Activated T-helper 1 cell treated with anti-CD3 and anti-CD28 coated beads, Interleukin-12 subunit alpha, Interleukin-12 subunit beta, Interleukin-2, Interleukin-4 antibody, amounts not matched to agents 30 ng/mL and 10 ng/mL and 1 ng/mL, durations not matched to agents 14 hours and 24 hours and 36 hours (primary cell): Measurements from ENCODE around the gene LY6G6D. TPM values are rescaled to one million over a fixed set of nuclear protein-coding genes. Genes with fewer than 3 reads are reported as not detected.
"Not testable (repeated sequence)": the region's sequence is repeated elsewhere in the genome, so short reads cannot be mapped to it uniquely, and the experiment has no call there.

Source experiments
- DNase-seq: peaks from one replicate; pipeline ENCODE4 v3.0.0; 2021; ENCODE audit warnings: low spot score
- H3K27ac Mint-ChIP-seq: one replicate; pipeline ENCODE4 v1.8.0; 2021; ENCODE audit warnings: mild to moderate bottlenecking, mixed read lengths
- H3K27me3 Mint-ChIP-seq: one replicate; pipeline ENCODE4 v1.8.0; 2022; ENCODE audit warnings: mild to moderate bottlenecking, moderate library complexity, mixed read lengths; ENCODE audit not compliant: insufficient read depth
- H3K36me3 Mint-ChIP-seq: one replicate; pipeline ENCODE4 v1.8.0; 2021; ENCODE audit warnings: low read depth, mixed read lengths
- H3K4me1 Mint-ChIP-seq: one replicate; pipeline ENCODE4 v1.8.0; 2021; ENCODE audit warnings: low read depth, mixed read lengths
- H3K4me3 Mint-ChIP-seq: one replicate; pipeline ENCODE4 v1.8.0; 2021; ENCODE audit warnings: mild to moderate bottlenecking, moderate library complexity, mixed read lengths
- H3K9me3 Mint-ChIP-seq: one replicate; pipeline ENCODE4 v1.8.0; 2021; ENCODE audit warnings: mixed read lengths
- intact Hi-C: fragments of 100-400 bp; cut with micrococcal nuclease; formaldehyde crosslinking; loops from one replicate; pipeline ENCODE4 v1.15.1; 2024
- total RNA-seq: library from RNA; stranded (reverse); gene quantifications from 2 replicates; pipeline ENCODE4 v1.2.3, GENCODE V29; 2022

The LY6G6D gene
- total RNA-seq, 1 donor from 2014 or later, result not detected

- no peaks in the 10 kb centered on the region for H3K9me3 Mint-ChIP-seq
- peak overlapping the region; percentile 98 for H3K4me3 Mint-ChIP-seq
- no peaks in the 10 kb centered on the region for H3K27me3 Mint-ChIP-seq
- peaks cover 34% of the 10 kb centered on the region for H3K4me1 Mint-ChIP-seq
- intact Hi-C loops, result loop anchor here (1.0 to 2.0 kb wide), 3 partner anchors 22 to 201 kb away; partner anchors contain the start of genes VWA7 and ZBTB12
- peak overlapping the region; percentile 97 for H3K27ac Mint-ChIP-seq
- DNase-seq, result no peak
- H3K36me3 Mint-ChIP-seq, result peaks cover 22% of the 10 kb centered on the region
These were observed 13.3 kb upstream of the LY6G6D start for GRCh38 chr6:31701666-31702404.

GRCh38 chr6:31702405-31702818 lies 12.7 kb upstream of the LY6G6D start:
- intact Hi-C loops, result loop anchor here (1.0 to 2.0 kb wide), 3 partner anchors 22 to 200 kb away; partner anchors contain the start of genes VWA7 and ZBTB12
- Mint-ChIP-seq H3K27me3 (no peaks in the 10 kb centered on the region), H3K4me3 (peak overlapping the region; percentile 98), H3K27ac (peak overlapping the region; percentile 97), H3K4me1 (peaks cover 31% of the 10 kb centered on the region), H3K36me3 (peaks cover 18% of the 10 kb centered on the region), H3K9me3 (no peaks in the 10 kb centered on the region)
- peak; percentile 11 for DNase-seq

GRCh38 chr6:31702819-31703716 lies 12.1 kb upstream of the LY6G6D start, which contains the start of gene ABHD16A:
Gene ABHD16A (minus strand): TSS chr6:31703324. CDS start chr6:31703281, 43 bp downstream.
- Mint-ChIP-seq H3K9me3 (no peaks in the 10 kb centered on the region), H3K27me3 (no peaks in the 10 kb centered on the region), H3K4me3 (peak within 1 kb of the TSS; percentile 98)

GRCh38 chr6:31705931-31706330 lies 9.2 kb upstream of the LY6G6D start:
- Mint-ChIP-seq H3K4me3 (no peak overlapping the region), H3K27ac (no peak overlapping the region), H3K9me3 (no peaks in the 10 kb centered on the region), H3K27me3 (no peaks in the 10 kb centered on the region), H3K36me3 (peaks cover 8% of the 10 kb centered on the region), H3K4me1 (peaks cover 25% of the 10 kb centered on the region)
- DNase-seq, result no peak
- intact Hi-C loops, result no loop called here

More at GRCh38 chr6:31702819-31703716, 12.1 kb upstream of the LY6G6D start, which contains the start of gene ABHD16A:
- Mint-ChIP-seq H3K36me3 (peaks cover 14% of the 10 kb centered on the region), H3K4me1 (peaks cover 25% of the 10 kb centered on the region), H3K27ac (peak within 1 kb of the TSS; percentile 97)
- intact Hi-C loops, result loop anchor here (1.0 to 2.0 kb wide), 12 partner anchors 23 to 256 kb away; partner anchors contain the start of genes BAG6, CLIC1, DDAH2 and HSPA1B
- peak; percentile 95 for DNase-seq

GRCh38 chr6:31706599-31706998 lies 8.5 kb upstream of the LY6G6D start, which contains the start of gene LY6G6F:
Gene LY6G6F (plus strand): TSS chr6:31706866. CDS start chr6:31706907, 41 bp downstream.
- Mint-ChIP-seq H3K27me3 (no peaks in the 10 kb centered on the region), H3K36me3 (peaks cover 5% of the 10 kb centered on the region), H3K9me3 (no peaks in the 10 kb centered on the region), H3K27ac (no peak within 1 kb of the TSS), H3K4me1 (peaks cover 23% of the 10 kb centered on the region), H3K4me3 (no peak within 1 kb of the TSS)
- intact Hi-C loops, result no loop called here
- no peak for DNase-seq

GRCh38 chr6:31707701-31708100 lies 7.4 kb upstream of the LY6G6D start:
- no peak for DNase-seq
- Mint-ChIP-seq H3K27ac (no peak overlapping the region), H3K4me3 (no peak overlapping the region), H3K4me1 (peaks cover 15% of the 10 kb centered on the region), H3K27me3 (peaks cover 4% of the 10 kb centered on the region), H3K36me3 (peaks cover 2% of the 10 kb centered on the region), H3K9me3 (no peaks in the 10 kb centered on the region)
- intact Hi-C loops, result no loop called here

GRCh38 chr6:31708224-31708623 lies 6.9 kb upstream of the LY6G6D start:
- no peak overlapping the region for H3K27ac Mint-ChIP-seq

GRCh38 chr6:31709157-31709556 lies 6.0 kb upstream of the LY6G6D start:
- intact Hi-C loops, DNase-seq, H3K27me3 Mint-ChIP-seq, H3K36me3 Mint-ChIP-seq, H3K27ac Mint-ChIP-seq, H3K4me3 Mint-ChIP-seq, H3K9me3 Mint-ChIP-seq: not testable (repeated sequence)
- peaks cover 14% of the 10 kb centered on the region for H3K4me1 Mint-ChIP-seq

More at GRCh38 chr6:31708224-31708623, 6.9 kb upstream of the LY6G6D start:
- no peaks in the 10 kb centered on the region for H3K9me3 Mint-ChIP-seq
- H3K4me1 Mint-ChIP-seq, result peaks cover 13% of the 10 kb centered on the region
- H3K36me3 Mint-ChIP-seq, result peaks cover 2% of the 10 kb centered on the region
- DNase-seq, result no peak
- intact Hi-C loops, result no loop called here
- peaks cover 4% of the 10 kb centered on the region for H3K27me3 Mint-ChIP-seq
- no peak overlapping the region for H3K4me3 Mint-ChIP-seq

GRCh38 chr6:31710523-31711219 lies 4.5 kb upstream of the LY6G6D start:
- Mint-ChIP-seq H3K27me3 (peaks cover 10% of the 10 kb centered on the region), H3K4me3 (no peak overlapping the region), H3K4me1 (peaks cover 15% of the 10 kb centered on the region), H3K36me3 (no peaks in the 10 kb centered on the region), H3K9me3 (no peaks in the 10 kb centered on the region), H3K27ac (no peak overlapping the region)
- intact Hi-C loops, result no loop called here
- DNase-seq, result no peak

GRCh38 chr6:31711233-31711632 lies 3.9 kb upstream of the LY6G6D start:
- peaks cover 15% of the 10 kb centered on the region for H3K4me1 Mint-ChIP-seq
- H3K36me3 Mint-ChIP-seq, result no peaks in the 10 kb centered on the region
- H3K27ac Mint-ChIP-seq, result no peak overlapping the region
- H3K9me3 Mint-ChIP-seq, result no peaks in the 10 kb centered on the region
- DNase-seq, result no peak
- intact Hi-C loops, result no loop called here
- peaks cover 10% of the 10 kb centered on the region for H3K27me3 Mint-ChIP-seq
- H3K4me3 Mint-ChIP-seq, result no peak overlapping the region

GRCh38 chr6:31712296-31712695 lies 2.9 kb upstream of the LY6G6D start:
- H3K9me3 Mint-ChIP-seq, result no peaks in the 10 kb centered on the region
- intact Hi-C loops, result no loop called here
- no peak for DNase-seq
- H3K4me3 Mint-ChIP-seq, result no peak overlapping the region
- H3K36me3 Mint-ChIP-seq, result no peaks in the 10 kb centered on the region
- H3K27me3 Mint-ChIP-seq, result peaks cover 10% of the 10 kb centered on the region
- peaks cover 15% of the 10 kb centered on the region for H3K4me1 Mint-ChIP-seq
- H3K27ac Mint-ChIP-seq, result no peak overlapping the region

- Mint-ChIP-seq H3K9me3 (no peaks in the 10 kb centered on the region), H3K36me3 (no peaks in the 10 kb centered on the region), H3K4me3 (no peak overlapping the region), H3K27me3 (peaks cover 10% of the 10 kb centered on the region), H3K4me1 (peaks cover 15% of the 10 kb centered on the region), H3K27ac (no peak overlapping the region)
- intact Hi-C loops, result no loop called here
- DNase-seq, result no peak
These were observed 1.7 kb upstream of the LY6G6D start for GRCh38 chr6:31713465-31713864.
